Smooth muscle cell (in vitro differentiated cells): ENCODE measurements around the gene RSAD2. TPM values are rescaled to one million over a fixed set of nuclear protein-coding genes. Genes with fewer than 3 reads are reported as not detected.

Experiments
- DNase-seq: peaks from one replicate; lab custom pipeline; 2025; ENCODE audit not compliant: unreplicated experiment; lab: John Stamatoyannopoulos, UW
- H2AFZ ChIP-seq: fragments of 200-600 bp; sonication (generic); 2 replicates; pipeline ENCODE4 v1.6.0; 2016; ENCODE audit warnings: antibody characterized with exemption, low read depth, mild to moderate bottlenecking
- H3F3A ChIP-seq: fragments of 200-600 bp; sonication (generic); 2 replicates; pipeline ENCODE4 v1.6.0; 2017; ENCODE audit warnings: antibody characterized with exemption, low read depth
- H3K27ac ChIP-seq: fragments of 200-600 bp; sonication (generic); 2 replicates; pipeline ENCODE4 v1.5.1; 2016; ENCODE audit warnings: low read depth, mild to moderate bottlenecking
- H3K27me3 ChIP-seq: fragments of 200-600 bp; sonication (generic); 2 replicates; pipeline ENCODE4 v1.6.1; 2016; ENCODE audit warnings: low read depth, mild to moderate bottlenecking
- H3K36me3 ChIP-seq: fragments of 200-600 bp; sonication (generic); 2 replicates; pipeline ENCODE4 v1.5.1; 2016; ENCODE audit warnings: low read depth
- H3K4me1 ChIP-seq: fragments of 200-600 bp; sonication (generic); 2 replicates; pipeline ENCODE4 v1.5.1; 2016; ENCODE audit warnings: low read depth
- H3K4me2 ChIP-seq: fragments of 200-600 bp; sonication (generic); 2 replicates; pipeline ENCODE4 v1.6.0; 2016; ENCODE audit warnings: mild to moderate bottlenecking
- H3K4me3 ChIP-seq: fragments of 200-600 bp; sonication (generic); 2 replicates; pipeline ENCODE4 v1.5.1; 2016; ENCODE audit warnings: mild to moderate bottlenecking
- H3K79me2 ChIP-seq: fragments of 200-600 bp; sonication (generic); 2 replicates; pipeline ENCODE4 v1.6.0; 2016; ENCODE audit warnings: low read depth, mild to moderate bottlenecking
- H3K9ac ChIP-seq: fragments of 200-600 bp; sonication (generic); 2 replicates; pipeline ENCODE4 v1.6.0; 2016; ENCODE audit warnings: low read depth
- H3K9me3 ChIP-seq: fragments of 200-600 bp; sonication (generic); replicated peaks from 2 replicates; pipeline ENCODE4 v1.5.1; 2016; ENCODE audit warnings: low read depth
- H4K20me1 ChIP-seq: fragments of 200-600 bp; sonication (generic); 2 replicates; pipeline ENCODE4 v1.6.0; 2016; ENCODE audit warnings: low read depth
- CTCF ChIP-seq: fragments of 200-600 bp; sonication (generic); IDR thresholded peaks from 2 replicates; pipeline ENCODE4 v1.5.1; 2017; ENCODE audit warnings: borderline replicate concordance, mild to moderate bottlenecking, antibody characterized with exemption; ENCODE audit not compliant: insufficient read depth, poor library complexity, severe bottlenecking
- WGBS: methylation state at CpG from one replicate; pipeline ENCODE4 v1.1.7; 2016; ENCODE audit warnings: low lambda C conversion rate; 5-methylcytosine and 5-hydroxymethylcytosine counted together
- polyA plus RNA-seq: library from polyadenylated mRNA; unstranded; fragments of >200 nt; fragmentation: Nextera tagmentation; extraction: Ambion mirVana; gene quantifications from 2 replicates; pipeline ENCODE4 v1.2.1, GENCODE V29; 2016
- total RNA-seq: library from RNA; depleted of rRNA; stranded (reverse); fragments of >200 nt; gene quantifications from 2 replicates; pipeline ENCODE4 v1.2.3, GENCODE V29; 2014

RSAD2 gene
- total and polyA plus RNA-seq, 2 experiments from 2014 or later = not detected

DNA sequence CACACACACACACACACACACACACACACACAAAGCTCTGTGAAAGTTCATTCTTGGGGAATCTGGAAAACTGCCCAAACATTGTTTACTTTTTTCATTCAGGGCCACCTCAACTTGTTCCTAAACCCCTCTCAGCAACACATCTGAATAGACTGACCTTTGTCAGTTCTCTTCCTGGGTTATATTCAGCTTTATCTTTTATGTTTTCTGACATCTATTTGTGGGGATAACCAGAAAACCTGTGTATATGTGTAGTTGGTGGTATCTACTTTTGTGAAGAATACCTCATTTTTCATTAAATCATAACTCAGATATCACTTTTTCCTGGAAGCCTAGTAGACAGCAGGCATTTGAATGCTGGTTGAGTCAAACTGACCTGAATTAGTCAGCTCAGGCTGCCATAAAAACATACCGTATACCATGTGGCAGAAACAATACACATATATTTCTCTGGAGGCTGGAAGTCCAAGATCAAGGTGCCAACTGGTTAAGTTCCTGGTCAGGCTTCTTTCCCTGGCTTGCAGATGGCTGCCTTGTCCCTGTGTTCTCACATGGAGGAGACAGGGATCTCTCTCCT, 28.7 kb downstream of the RSAD2 start:
- Histone ChIP-seq H3K4me3 (no peak overlapping the region), H3K9me3 (no peaks in the 10 kb centered on the region), H3K36me3 (no peaks in the 10 kb centered on the region), H3K79me2 (no peaks in the 10 kb centered on the region), H2AFZ (no peak overlapping the region), H3K9ac (no peak overlapping the region), H3K27me3 (no peaks in the 10 kb centered on the region), H3K4me2 (no peak overlapping the region), H4K20me1 (no peaks in the 10 kb centered on the region), H3F3A (no peaks in the 10 kb centered on the region), H3K27ac (no peak overlapping the region), H3K4me1 (no peaks in the 10 kb centered on the region)
- WGBS = 79% methylated on average over 1 of the region's 1 CpG
- TF ChIP-seq CTCF = no peak
- no peak for DNase-seq

DNA sequence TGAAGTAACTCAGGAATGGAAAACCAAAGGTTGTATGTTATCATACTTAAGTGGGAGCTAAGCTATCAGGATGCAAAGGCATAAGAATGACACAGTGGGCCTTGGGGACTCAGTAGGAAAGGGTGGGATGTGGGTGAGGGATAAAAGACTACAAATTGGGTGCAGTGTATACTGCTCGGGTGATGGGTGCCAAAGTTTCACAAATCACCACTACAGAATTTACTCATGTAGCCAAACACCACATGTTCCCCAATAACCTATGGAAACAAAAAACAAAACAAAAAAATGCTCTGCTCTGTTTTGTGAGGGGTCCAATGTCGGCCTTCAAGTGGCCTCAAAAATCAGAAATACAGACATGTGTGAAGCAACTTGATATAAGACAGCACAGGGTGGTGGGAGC, 30.7 kb downstream of the RSAD2 start:
- no peak for DNase-seq
- 87% methylated on average over 2 of the region's 2 CpGs for WGBS
- no peaks in the 10 kb centered on the region for H3K27me3 ChIP-seq

DNA sequence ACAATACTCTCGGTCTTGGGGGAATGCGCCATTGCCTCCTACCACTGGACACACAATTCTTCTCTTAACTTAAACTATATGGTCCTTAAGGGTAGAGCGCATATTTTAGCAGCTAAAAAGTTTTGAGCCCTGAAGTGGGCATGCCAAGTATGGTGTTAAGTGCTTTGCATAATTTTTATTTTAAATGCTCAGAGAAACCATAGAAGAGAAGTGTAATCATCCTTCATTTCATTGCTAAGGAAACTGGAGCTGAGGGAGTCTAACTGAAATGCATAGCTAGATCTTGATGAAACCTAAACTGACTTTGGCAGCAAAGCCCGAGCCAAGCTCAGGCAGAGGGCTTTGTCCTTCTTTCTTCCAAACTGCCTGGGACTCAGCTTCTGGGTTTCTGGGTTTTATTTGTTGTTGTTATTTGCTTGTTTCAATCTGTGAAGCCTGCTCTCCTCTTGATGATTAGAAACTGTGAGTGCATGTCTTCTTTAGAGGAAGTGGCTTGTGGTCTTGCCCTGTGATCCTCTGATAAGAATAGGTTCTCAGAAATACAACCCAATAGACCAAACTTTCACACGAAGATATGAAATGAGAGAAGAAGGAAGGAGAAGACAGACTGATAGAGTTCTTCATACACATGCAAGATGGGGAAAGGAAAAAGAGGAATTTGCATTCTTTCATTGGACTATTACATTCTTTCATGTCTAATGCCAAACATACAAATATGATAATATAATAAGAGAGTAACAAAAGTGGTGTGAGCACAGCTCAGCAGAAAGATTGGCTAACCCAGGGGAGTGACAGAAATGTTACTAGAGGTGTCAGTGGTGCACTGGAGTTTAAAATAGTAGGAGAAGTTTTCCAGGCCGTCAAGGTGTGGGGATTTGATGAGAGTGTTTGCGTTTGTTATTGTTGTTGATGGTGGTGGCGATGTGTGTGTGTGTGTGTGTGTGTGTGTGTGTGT, 32.1 kb downstream of the RSAD2 start:
- Histone ChIP-seq H3K79me2 (no peaks in the 10 kb centered on the region), H2AFZ (no peak overlapping the region), H3K36me3 (no peaks in the 10 kb centered on the region), H3K4me1 (no peaks in the 10 kb centered on the region), H3K27ac (no peak overlapping the region), H3K4me2 (no peak overlapping the region), H3K9ac (no peak overlapping the region), H3K4me3 (no peak overlapping the region), H3K27me3 (no peaks in the 10 kb centered on the region), H4K20me1 (no peaks in the 10 kb centered on the region), H3F3A (no peaks in the 10 kb centered on the region), H3K9me3 (no peaks in the 10 kb centered on the region)
- no peak for DNase-seq
- no peak for TF ChIP-seq CTCF
- WGBS = 81% methylated on average over 8 of the region's 8 CpGs

More for the DNA sequence above, 30.7 kb downstream of the RSAD2 start:
- Histone ChIP-seq H3K4me1 (no peaks in the 10 kb centered on the region), H3K4me3 (no peak overlapping the region), H4K20me1 (no peaks in the 10 kb centered on the region), H3F3A (no peaks in the 10 kb centered on the region), H2AFZ (no peak overlapping the region), H3K9me3 (no peaks in the 10 kb centered on the region), H3K79me2 (no peaks in the 10 kb centered on the region), H3K27ac (no peak overlapping the region), H3K9ac (no peak overlapping the region), H3K4me2 (no peak overlapping the region), H3K36me3 (no peaks in the 10 kb centered on the region)
- TF ChIP-seq CTCF = no peak
